ENCODE data around the gene NOP56. TPM values are rescaled to one million over a fixed set of nuclear protein-coding genes. Genes with fewer than 3 reads are reported as not detected.

The NOP56 gene
- total RNA-seq, 1 donor from 2014 or later = 32.1 TPM

DNA sequence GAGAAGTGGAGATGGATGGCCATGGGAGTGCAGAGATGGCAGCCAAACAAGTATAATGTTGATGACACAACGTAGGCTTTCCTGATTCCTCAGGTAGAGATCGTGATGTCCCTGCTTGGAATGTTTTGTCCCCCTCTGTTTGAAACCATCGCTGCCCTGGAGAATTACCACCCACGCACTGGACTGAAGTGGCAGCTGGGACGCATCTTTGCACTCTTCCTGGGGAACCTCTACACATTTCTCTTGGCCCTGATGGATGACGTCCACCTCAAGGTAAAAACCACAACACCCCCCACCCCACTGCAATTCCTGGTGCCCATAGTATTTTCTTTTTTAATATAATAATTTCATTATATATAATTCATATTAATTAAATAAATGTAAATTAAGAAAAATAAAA lies 42.1 kb upstream of the NOP56 start:
- TF ChIP-seq, protein P1, sequence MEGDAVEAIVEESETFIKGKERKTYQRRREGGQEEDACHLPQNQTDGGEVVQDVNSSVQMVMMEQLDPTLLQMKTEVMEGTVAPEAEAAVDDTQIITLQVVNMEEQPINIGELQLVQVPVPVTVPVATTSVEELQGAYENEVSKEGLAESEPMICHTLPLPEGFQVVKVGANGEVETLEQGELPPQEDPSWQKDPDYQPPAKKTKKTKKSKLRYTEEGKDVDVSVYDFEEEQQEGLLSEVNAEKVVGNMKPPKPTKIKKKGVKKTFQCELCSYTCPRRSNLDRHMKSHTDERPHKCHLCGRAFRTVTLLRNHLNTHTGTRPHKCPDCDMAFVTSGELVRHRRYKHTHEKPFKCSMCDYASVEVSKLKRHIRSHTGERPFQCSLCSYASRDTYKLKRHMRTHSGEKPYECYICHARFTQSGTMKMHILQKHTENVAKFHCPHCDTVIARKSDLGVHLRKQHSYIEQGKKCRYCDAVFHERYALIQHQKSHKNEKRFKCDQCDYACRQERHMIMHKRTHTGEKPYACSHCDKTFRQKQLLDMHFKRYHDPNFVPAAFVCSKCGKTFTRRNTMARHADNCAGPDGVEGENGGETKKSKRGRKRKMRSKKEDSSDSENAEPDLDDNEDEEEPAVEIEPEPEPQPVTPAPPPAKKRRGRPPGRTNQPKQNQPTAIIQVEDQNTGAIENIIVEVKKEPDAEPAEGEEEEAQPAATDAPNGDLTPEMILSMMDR (IDR thresholded peaks at IDR 0.05) = no peak
- no peak overlapping the region for H3K4me3 ChIP-seq
- H3K27ac ChIP-seq = no peak overlapping the region
- intact Hi-C loops (cut with DNase I) = no loop called here
- no peaks in the 10 kb centered on the region for H3K27me3 ChIP-seq
- no peaks in the 10 kb centered on the region for H3K36me3 ChIP-seq
- H3K9me3 ChIP-seq = peaks cover 0 to 17% of the 10 kb centered on the region in 2 donors
- H3K4me1 ChIP-seq = no peaks in the 10 kb centered on the region
- DNase-seq (ENCODE audit: low spot score in 2 of 2) = no peak

DNA sequence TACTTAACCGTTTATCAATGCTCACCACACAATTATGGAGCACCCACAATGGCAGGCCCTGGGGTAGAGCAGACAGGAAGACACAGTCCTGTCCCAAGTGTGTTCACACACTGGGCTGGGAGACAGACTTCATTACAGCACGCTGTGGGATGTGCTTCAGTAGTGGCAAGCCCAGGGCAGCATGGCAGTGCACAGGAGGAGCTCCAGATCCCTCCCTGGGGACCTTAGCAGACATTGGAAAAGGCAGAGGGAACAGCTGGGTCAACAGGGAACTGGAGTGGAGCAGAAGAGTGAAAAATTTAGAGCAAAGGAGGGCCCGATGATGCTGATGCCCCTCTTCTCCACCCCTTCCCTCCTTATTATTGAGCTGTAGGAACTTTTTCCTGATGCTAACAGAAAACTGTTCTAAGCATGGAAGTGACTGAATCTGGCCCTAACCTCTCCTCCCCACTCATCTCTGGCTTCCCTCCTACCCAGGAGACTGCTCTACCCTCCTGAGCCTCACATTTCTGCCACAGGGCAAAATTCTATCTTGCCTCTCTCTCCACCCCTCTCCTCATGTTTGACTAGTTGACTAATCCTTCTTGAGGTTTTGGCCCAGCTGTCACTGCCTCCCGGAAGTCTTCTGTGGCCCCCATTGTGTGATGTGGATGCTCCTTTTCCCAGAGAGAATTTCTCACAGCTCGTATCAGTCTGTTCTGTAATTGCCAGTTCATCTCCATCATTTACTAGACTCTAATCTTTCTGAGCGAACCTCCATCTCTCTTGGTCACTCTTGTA lies 41.3 kb upstream of the NOP56 start:
- no peaks in the 10 kb centered on the region for H3K36me3 ChIP-seq
- no peaks in the 10 kb centered on the region for H3K4me1 ChIP-seq
- no peak overlapping the region for H3K27ac ChIP-seq
- H3K4me3 ChIP-seq = no peak overlapping the region
- no peak for DNase-seq (ENCODE audit: low spot score in 2 of 2)
- no peaks in the 10 kb centered on the region for H3K27me3 ChIP-seq
- TF ChIP-seq, protein P1 (IDR thresholded peaks at IDR 0.05) = no peak
- H3K9me3 ChIP-seq = peaks cover 0 to 11% of the 10 kb centered on the region in 2 donors
- intact Hi-C loops (cut with DNase I) = no loop called here

DNA sequence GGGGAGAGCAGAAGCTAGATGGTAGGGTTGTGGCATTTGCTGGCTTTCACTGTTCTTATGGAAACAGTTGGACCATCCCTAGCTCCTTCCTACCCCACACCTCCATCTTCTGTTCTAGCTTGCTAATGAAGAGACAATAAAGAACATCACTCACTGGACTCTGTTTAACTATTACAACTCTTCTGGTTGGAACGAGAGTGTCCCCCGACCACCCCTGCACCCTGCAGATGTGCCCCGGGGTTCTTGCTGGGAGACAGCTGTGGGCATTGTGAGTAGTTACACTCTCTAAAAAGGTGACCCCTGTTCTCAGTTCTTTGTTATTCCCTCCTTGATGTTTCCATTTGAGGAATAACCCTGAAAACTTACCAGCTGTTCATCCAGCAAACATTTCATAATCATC lies 40.4 kb upstream of the NOP56 start:
- intact Hi-C loops (cut with DNase I) = no loop called here
- peaks cover 0 to 6% of the 10 kb centered on the region in 2 donors for H3K9me3 ChIP-seq
- DNase-seq (ENCODE audit: low spot score in 2 of 2) = no peak
- TF ChIP-seq, protein P1 (IDR thresholded peaks at IDR 0.05) = no peak
- H3K36me3 ChIP-seq = no peaks in the 10 kb centered on the region
- H3K27ac ChIP-seq = no peak overlapping the region
- no peaks in the 10 kb centered on the region for H3K4me1 ChIP-seq
- no peaks in the 10 kb centered on the region for H3K27me3 ChIP-seq
- no peak overlapping the region for H3K4me3 ChIP-seq

DNA sequence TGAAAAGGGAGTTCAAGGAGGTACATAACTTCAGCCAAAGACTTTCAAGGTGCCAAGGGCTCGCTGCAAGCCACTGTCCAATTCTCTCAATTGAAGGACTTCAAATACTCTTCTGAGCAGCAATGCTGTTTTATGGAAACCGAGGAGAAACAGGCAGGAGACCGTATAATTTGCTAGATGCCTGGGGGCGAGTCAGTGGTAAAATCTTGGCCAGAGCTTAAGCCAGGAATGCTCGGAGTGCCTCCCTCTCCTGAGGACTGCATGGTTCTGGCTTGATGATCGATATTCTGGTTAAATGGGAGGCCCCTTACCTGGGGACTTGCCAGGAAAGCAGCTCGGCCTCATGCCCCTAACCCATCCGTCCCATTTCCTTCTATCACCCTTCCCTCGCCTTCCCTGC lies 35.8 kb upstream of the NOP56 start:
- intact Hi-C loops (cut with DNase I) = no loop called here
- no peaks in the 10 kb centered on the region for H3K36me3 ChIP-seq

DNA sequence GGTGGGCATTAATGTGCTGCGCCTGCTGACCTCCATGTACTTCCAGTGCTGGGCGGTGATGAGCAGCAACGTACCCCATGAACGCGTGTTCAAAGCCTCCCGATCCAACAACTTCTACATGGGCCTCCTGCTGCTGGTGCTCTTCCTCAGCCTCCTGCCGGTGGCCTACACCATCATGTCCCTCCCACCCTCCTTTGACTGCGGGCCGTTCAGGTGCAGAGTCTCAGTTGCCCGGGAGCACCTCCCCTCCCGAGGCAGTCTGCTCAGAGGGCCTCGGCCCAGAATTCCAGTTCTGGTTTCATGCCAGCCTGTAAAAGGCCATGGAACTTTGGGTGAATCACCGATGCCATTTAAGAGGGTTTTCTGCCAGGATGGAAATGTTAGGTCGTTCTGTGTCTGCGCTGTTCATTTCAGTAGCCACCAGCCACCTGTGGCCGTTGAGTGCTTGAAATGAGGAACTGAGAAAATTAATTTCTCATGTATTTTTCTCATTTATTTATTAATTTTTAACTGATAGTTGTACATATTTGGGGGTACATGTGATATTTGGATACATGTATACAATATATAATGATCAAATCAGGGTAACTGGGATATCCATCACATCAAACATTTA lies 35.2 kb upstream of the NOP56 start:
- Histone ChIP-seq H3K9me3 (no peaks in the 10 kb centered on the region), H3K4me1 (no peaks in the 10 kb centered on the region), H3K27me3 (no peaks in the 10 kb centered on the region), H3K36me3 (no peaks in the 10 kb centered on the region), H3K4me3 (no peak overlapping the region), H3K27ac (no peak overlapping the region)
- TF ChIP-seq, protein P1 (IDR thresholded peaks at IDR 0.05) = no peak
- DNase-seq (ENCODE audit: low spot score in 2 of 2) = no peak
- intact Hi-C loops (cut with DNase I) = no loop called here

More for the DNA sequence above, 35.8 kb upstream of the NOP56 start:
- no peak overlapping the region for H3K27ac ChIP-seq
- TF ChIP-seq, protein P1 (IDR thresholded peaks at IDR 0.05) = no peak
- H3K9me3 ChIP-seq = no peaks in the 10 kb centered on the region
- H3K27me3 ChIP-seq = no peaks in the 10 kb centered on the region
- H3K4me3 ChIP-seq = no peak overlapping the region
- H3K4me1 ChIP-seq = no peaks in the 10 kb centered on the region
- no peak for DNase-seq (ENCODE audit: low spot score in 2 of 2)

Data from ascending aorta (tissue), 2 donors.